Measurements from ENCODE around the gene HLA-DOB. TPM values are rescaled to one million over a fixed set of nuclear protein-coding genes. Genes with fewer than 3 reads are reported as not detected.

Gene HLA-DOB
- total and polyA plus RNA-seq, 10 of the 15 experiments (the other 5 are each of a cell fraction or from before 2014, with no cell fraction given): 27.4 to 79.1 (median 37.0) TPM

GRCh38 chr6:32840604-32841246 is 23.9 kb upstream of the HLA-DOB start (continued):
- TF ChIP-seq SRF (IDR thresholded peaks at IDR 0.05; ENCODE audit: low read depth in 2 of 2, low read length in 2 of 2) (no peak), CREM (IDR thresholded peaks at IDR 0.05; ENCODE audit: low read depth) (peak; percentile 50; the same call in 1 of the 2 replicates), CBX3 (IDR thresholded peaks at IDR 0.05; ENCODE audit: borderline replicate concordance, low read depth) (no peak), USF1 (IDR thresholded peaks at IDR 0.05; ENCODE audit: borderline replicate concordance, extremely low read length, insufficient read depth, low read depth, low read length) (no peak), BCLAF1 (IDR thresholded peaks at IDR 0.05) (no peak), PBX3 (IDR thresholded peaks at IDR 0.05; ENCODE audit: insufficient replicate concordance, low read depth, low read length) (no peak), HCFC1 (IDR thresholded peaks at IDR 0.05; ENCODE audit: low read length) (no peak), PKNOX1 (IDR thresholded peaks at IDR 0.05) (peak; percentile 72), RCOR1 (conservative IDR thresholded peaks at IDR 0.05; ENCODE audit: low read depth, low read length) (no peak), MYB (IDR thresholded peaks at IDR 0.05; ENCODE audit: borderline replicate concordance, low read depth, low read length) (no peak), HDGF (IDR thresholded peaks at IDR 0.05) (no peak), MAX (IDR thresholded peaks at IDR 0.05; ENCODE audit: low read depth, low read length) (no peak), HDAC2 (IDR thresholded peaks at IDR 0.05) (no peak), CEBPB (IDR thresholded peaks at IDR 0.05; ENCODE audit: borderline replicate concordance in 1 of 2, low read depth in 2 of 2, low read length in 2 of 2) (no peak), CUX1 (IDR thresholded peaks at IDR 0.05; ENCODE audit: insufficient replicate concordance, low read depth, low read length) (no peak), HSF1 (IDR thresholded peaks at IDR 0.05; ENCODE audit: low read depth, low read length) (no peak)

Measured in GM12878 (cell line).